HT1080 (cell line): Measurements from ENCODE around the gene GPBP1. TPM values are rescaled to one million over a fixed set of nuclear protein-coding genes. Genes with fewer than 3 reads are reported as not detected.
"Not testable (repeated sequence)": the region's sequence is repeated elsewhere in the genome, so short reads cannot be mapped to it uniquely, and the experiment has no call there.

Experiments
- DNase-seq: peaks from one replicate; pipeline ENCODE4 v3.0.0-alpha.2; 2015; ENCODE audit warnings: low read depth
- polyA plus RNA-seq, 2 experiments: library from polyadenylated mRNA; depleted of rRNA; stranded (reverse); fragments of >200 nt; gene quantifications; 2 replicates each; pipeline ENCODE4 v1.2.3, GENCODE V29; 2015
- total RNA-seq: library from RNA; depleted of rRNA; stranded (reverse); fragments of >200 nt; shearing (Covaris generic); gene quantifications from 2 replicates; pipeline ENCODE4 v1.2.3, GENCODE V29; 2014; rRNA removed

GPBP1 gene
- 40.5 and 40.8 TPM in 2 replicates for total RNA-seq
- polyA plus RNA-seq (2015; cell fraction: cytosol; rRNA removed): 31.9 and 39.9 TPM in 2 replicates
- polyA plus RNA-seq (2015; cell fraction: nucleus; rRNA removed): 72.9 and 77.3 TPM in 2 replicates

GRCh38 chr5:57173319-57174127 lies at the start of gene GPBP1:
GPBP1 (plus strand) TSS chr5:57174059; CDS start chr5:57214131, 40,072 bp downstream.
- peak; percentile 98 for DNase-seq

GRCh38 chr5:57128325-57128724 lies 45.5 kb upstream of the GPBP1 start:
- no peak for DNase-seq

DNA sequence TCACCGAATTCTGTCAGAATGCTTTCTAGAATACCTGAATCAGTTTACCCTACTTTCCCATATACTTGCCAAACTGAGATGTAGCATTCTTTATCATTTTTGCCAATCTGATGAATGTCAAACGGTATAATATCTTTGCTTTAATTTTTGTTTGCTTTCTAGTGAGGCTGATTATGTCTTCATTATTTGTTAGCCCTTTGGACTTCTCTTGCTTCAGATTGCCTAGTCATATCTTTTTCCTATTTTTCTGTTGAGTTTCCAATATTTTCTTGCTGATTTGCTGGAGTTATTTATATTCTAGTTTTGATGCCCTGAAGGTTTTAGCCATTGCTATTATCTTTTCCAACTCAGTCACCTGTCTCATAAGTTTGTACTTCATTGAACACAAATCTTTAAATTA lies 40.3 kb upstream of the GPBP1 start:
- DNase-seq: no peak

GRCh38 chr5:57137401-57137800 lies 36.5 kb upstream of the GPBP1 start:
- DNase-seq: no peak

GRCh38 chr5:57152316-57152715 lies 21.5 kb upstream of the GPBP1 start:
- no peak for DNase-seq

DNA sequence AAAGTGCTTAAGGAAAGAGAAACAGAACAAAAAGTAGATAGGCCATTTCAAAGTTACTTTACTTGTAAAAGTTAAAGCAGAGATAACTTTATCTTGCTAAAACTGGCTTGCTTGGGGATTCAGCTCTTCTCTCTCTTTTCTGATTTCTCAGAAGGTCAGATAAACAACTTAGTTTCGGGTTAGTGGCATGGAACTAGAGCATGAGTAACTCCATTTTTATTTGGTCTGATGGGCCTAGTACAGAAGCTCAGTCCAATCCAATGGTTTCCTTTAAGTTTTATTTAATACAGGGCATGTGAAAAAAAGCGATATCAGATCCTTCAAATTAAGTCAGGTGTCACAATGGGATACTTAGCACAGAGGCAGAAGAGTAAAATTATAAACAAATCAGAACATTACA lies 18.8 kb upstream of the GPBP1 start:
- DNase-seq: no peak

- no peak for DNase-seq
Observed at GRCh38 chr5:57157131-57157530, 16.7 kb upstream of the GPBP1 start.

GRCh38 chr5:57157666-57158065 lies 16.2 kb upstream of the GPBP1 start:
- DNase-seq: no peak

DNA sequence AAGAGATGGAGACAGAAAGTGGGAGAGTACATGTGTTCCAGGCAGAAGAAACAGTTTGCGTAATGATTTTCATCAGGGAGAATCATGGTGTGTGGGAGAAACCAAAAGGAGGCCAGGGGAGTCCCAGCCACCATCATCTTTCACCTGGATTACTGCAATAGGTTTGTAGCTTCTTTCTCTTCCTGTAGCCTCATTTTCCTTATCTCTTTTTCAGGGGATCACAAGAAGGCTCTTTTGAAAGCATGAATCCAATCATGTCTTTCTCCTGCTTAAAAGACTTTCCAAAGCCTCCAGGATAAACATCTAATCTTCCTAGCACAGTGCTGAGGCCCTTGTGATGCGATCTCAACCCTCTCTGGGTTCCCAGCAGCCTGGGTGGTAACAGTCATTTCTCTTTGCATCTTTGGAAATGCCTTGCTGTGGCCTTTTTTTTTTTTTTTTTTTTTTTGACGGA lies 10.3 kb upstream of the GPBP1 start:
- no peak for DNase-seq

DNA sequence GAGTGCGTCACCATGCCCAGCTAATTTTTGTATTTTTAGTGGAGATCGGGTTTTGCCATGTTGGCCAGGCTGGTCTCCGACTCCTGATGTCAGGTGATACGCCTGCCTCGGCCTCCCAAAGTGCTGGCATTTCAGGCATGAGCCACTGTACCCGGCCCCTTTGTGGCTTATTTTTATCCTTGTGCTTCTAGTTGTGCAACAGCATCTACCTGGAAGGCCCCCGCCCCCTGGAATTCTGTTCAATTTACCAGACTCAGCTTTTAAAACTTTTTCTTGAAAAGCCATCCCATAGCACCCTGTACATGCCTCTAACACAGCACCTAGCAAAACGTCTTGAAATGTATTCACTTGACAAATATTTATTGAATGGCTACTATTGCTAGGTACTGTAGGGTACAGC lies 9.7 kb upstream of the GPBP1 start:
- DNase-seq: no peak

GRCh38 chr5:57165171-57165570 lies 8.7 kb upstream of the GPBP1 start:
- DNase-seq: not testable (repeated sequence)

- no peak for DNase-seq
Observed at GRCh38 chr5:57166276-57166675, 7.6 kb upstream of the GPBP1 start.

GRCh38 chr5:57167201-57167600 lies 6.7 kb upstream of the GPBP1 start:
- no peak for DNase-seq

DNA sequence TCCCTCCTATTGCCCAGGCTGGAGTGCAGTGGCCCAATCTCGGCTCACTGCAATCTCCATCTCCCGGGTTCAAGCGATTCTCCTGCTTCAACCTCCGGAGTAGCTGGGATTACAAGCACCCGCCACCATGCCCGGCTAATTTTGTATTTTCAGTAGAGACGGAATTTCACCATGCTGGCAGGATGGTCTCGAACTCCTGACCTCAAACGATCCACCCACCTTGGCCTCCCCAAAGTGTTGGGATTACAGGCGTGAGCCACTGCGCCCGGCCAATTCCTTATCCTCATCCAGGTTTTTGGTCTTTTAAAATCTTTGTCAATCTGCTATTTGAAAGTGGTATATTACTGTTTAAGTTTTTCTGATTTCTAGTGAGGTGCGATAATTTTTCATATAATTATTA lies 3.7 kb upstream of the GPBP1 start:
- DNase-seq: not testable (repeated sequence)

- peak; percentile 62 for DNase-seq
Observed at GRCh38 chr5:57171816-57172465, 1.9 kb upstream of the GPBP1 start.

GRCh38 chr5:57172466-57173318 lies 1.2 kb upstream of the GPBP1 start:
- peak; percentile 25 for DNase-seq

- DNase-seq: peak; percentile 21
Observed at GRCh38 chr5:57174128-57174889, 450 bp downstream of the GPBP1 start.

GRCh38 chr5:57174890-57175510 lies 1.1 kb downstream of the GPBP1 start:
- DNase-seq: peak; percentile 9

GRCh38 chr5:57175551-57176309 lies 1.9 kb downstream of the GPBP1 start:
- no peak for DNase-seq
